ENCODE measurements around the gene SLC13A5.
"Not testable (repeated sequence)": the region's sequence is repeated elsewhere in the genome, so short reads cannot be mapped to it uniquely, and the experiment has no call there.

Gene SLC13A5

GRCh38 chr17:6713130-6713917 is at the start of gene SLC13A5:
TSS of gene SLC13A5 (minus strand) at chr17:6713369. CDS start at chr17:6713333, 36 bp downstream.
- DNase-seq (ENCODE audit: low read depth, low spot score) = no peak

GRCh38 chr17:6761779-6762178 is 48.6 kb upstream of the SLC13A5 start:
- DNase-seq (ENCODE audit: low read depth, low spot score) = no peak

GRCh38 chr17:6757747-6758146 is 44.6 kb upstream of the SLC13A5 start:
- DNase-seq (ENCODE audit: low read depth, low spot score) = no peak

GRCh38 chr17:6756425-6757031 is 43.4 kb upstream of the SLC13A5 start:
- no peak for DNase-seq (ENCODE audit: low read depth, low spot score)

- DNase-seq (ENCODE audit: low read depth, low spot score) = no peak
Observed at GRCh38 chr17:6755731-6756184, 42.6 kb upstream of the SLC13A5 start, which contains the start of gene XAF1. TSS of gene XAF1 (plus strand) at chr17:6756046. CDS start at chr17:6756079, 33 bp downstream.

GRCh38 chr17:6755281-6755680 is 42.1 kb upstream of the SLC13A5 start:
- DNase-seq (ENCODE audit: low read depth, low spot score) = no peak

GRCh38 chr17:6753546-6753945 is 40.4 kb upstream of the SLC13A5 start:
- DNase-seq (ENCODE audit: low read depth, low spot score) = no peak

- no peak for DNase-seq (ENCODE audit: low read depth, low spot score)
Observed at GRCh38 chr17:6753006-6753445, 39.9 kb upstream of the SLC13A5 start.

- DNase-seq (ENCODE audit: low read depth, low spot score) = peak; percentile 57
Observed at GRCh38 chr17:6752068-6752909, 39.1 kb upstream of the SLC13A5 start.

- no peak for DNase-seq (ENCODE audit: low read depth, low spot score)
Observed at GRCh38 chr17:6749519-6749918, 36.4 kb upstream of the SLC13A5 start.

- no peak for DNase-seq (ENCODE audit: low read depth, low spot score)
Observed at GRCh38 chr17:6748617-6749016, 35.4 kb upstream of the SLC13A5 start.

- not testable (repeated sequence) for DNase-seq (ENCODE audit: low read depth, low spot score)
Observed at GRCh38 chr17:6746665-6747064, 33.5 kb upstream of the SLC13A5 start.

- no peak for DNase-seq (ENCODE audit: low read depth, low spot score)
Observed at GRCh38 chr17:6729531-6729930, 16.4 kb upstream of the SLC13A5 start.

GRCh38 chr17:6724009-6724408 is 10.8 kb upstream of the SLC13A5 start:
- DNase-seq (ENCODE audit: low read depth, low spot score) = no peak

- no peak for DNase-seq (ENCODE audit: low read depth, low spot score)
Observed at GRCh38 chr17:6721744-6722143, 8.6 kb upstream of the SLC13A5 start.

GRCh38 chr17:6716736-6717135 is 3.6 kb upstream of the SLC13A5 start:
- DNase-seq (ENCODE audit: low read depth, low spot score) = no peak

- no peak for DNase-seq (ENCODE audit: low read depth, low spot score)
Observed at GRCh38 chr17:6714315-6714874, 1.2 kb upstream of the SLC13A5 start.

- DNase-seq (ENCODE audit: low read depth, low spot score) = no peak
Observed at GRCh38 chr17:6713918-6714271, 726 bp upstream of the SLC13A5 start.

- no peak for DNase-seq (ENCODE audit: low read depth, low spot score)
Observed at GRCh38 chr17:6712854-6713129, 377 bp downstream of the SLC13A5 start.

GRCh38 chr17:6712058-6712853 is 913 bp downstream of the SLC13A5 start:
- DNase-seq (ENCODE audit: low read depth, low spot score) = no peak

GRCh38 chr17:6711681-6712057 is 1.5 kb downstream of the SLC13A5 start:
- DNase-seq (ENCODE audit: low read depth, low spot score) = no peak
